ENCODE data around the gene LGALS14. TPM values are rescaled to one million over a fixed set of nuclear protein-coding genes. Genes with fewer than 3 reads are reported as not detected.

The LGALS14 gene
- total and polyA plus RNA-seq, 2 of the 8 experiments (the other 6 are each of a cell fraction or from before 2014, with no cell fraction given) = 0.50 to 0.77 TPM

GRCh38 chr19:39727070-39727800 lies 23.0 kb downstream of the LGALS14 start (continued):
- TF ChIP-seq GTF2F1 (IDR thresholded peaks at IDR 0.05; ENCODE audit: borderline replicate concordance, low read depth, low read length) (no peak), TAF1 (IDR thresholded peaks at IDR 0.05; ENCODE audit: low read depth, low read length) (no peak), CBX5 (IDR thresholded peaks at IDR 0.05; ENCODE audit: low read depth, low read length) (no peak), RNF2 (IDR thresholded peaks at IDR 0.05; ENCODE audit: borderline replicate concordance, low read depth, low read length, missing control alignments, poor library complexity, severe bottlenecking) (no peak), SP1 (IDR thresholded peaks at IDR 0.05; ENCODE audit: low read depth, low read length) (no peak)

Data from H1 (cell line).